ENCODE measurements around the gene EPB42. TPM values are rescaled to one million over a fixed set of nuclear protein-coding genes. Genes with fewer than 3 reads are reported as not detected.

Gene EPB42
- total and polyA plus RNA-seq, 2 of the 4 experiments (the other 2 are of a cell fraction) = not detected

DNA sequence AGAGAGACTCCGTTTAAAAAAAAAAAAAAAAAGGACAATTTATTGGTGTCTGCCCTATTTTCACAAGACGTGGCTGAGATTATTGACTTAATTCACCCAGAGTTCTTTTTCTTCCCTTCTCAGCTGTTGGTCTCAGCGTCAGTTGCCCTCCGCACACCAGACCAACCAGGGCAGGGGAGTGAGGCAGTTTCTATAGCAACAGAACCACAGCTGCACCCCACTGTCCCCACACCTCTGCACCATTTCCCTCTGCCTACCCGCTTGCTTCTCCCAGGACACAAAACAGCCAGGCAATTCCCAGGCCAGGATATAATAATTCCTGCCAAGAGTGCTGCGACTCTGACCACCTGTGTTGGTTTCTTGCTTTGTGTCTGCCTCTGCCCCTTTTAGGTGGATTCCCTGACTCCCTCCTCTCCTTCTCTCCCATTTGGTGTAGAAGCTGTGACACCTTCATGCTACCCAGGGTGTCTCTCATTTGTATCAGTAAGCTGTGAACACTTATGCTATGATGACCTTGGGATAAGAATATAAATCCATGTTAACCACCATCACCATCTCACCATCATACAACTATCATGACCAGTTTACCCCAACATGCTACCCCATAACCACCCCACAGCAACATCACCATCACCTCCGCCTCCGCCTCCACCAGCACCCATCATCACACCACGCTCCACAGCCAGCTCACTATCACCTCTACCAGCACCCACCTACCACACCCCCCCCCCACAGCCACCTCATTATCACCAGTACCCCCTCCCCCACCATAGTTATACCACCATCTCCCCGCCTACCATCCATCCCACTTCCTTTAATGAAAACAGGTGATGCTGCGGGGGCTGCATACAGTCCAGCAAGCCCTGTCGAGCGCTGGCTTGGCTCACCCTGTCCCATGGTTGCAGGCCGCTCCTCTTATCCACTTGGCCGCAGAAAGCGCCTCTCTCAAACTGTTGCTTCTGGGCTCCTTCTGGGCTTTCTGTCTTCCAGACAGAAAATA is 589 bp downstream of the EPB42 start:
- ChIA-PET POLR2A (ENCODE audit: unreplicated experiment) (no interaction called here), CTCF (interaction anchor here (1.3 kb wide), 1 partner anchor 65 kb away, joined by 5 read pairs; no protein-coding TSS in a partner anchor)
- no peak overlapping the region for H3K14ac ChIP-seq (replicated peaks; ENCODE audit: low read depth, low read length)
- no peak overlapping the region for H2BK15ac ChIP-seq (ENCODE audit: low read depth, low read length)
- DNase-seq (no peak), ATAC-seq (ENCODE audit: low read depth) (no peak)
- H3K9ac ChIP-seq (ENCODE audit: low read depth, low read length) = no peak overlapping the region
- H4K20me1 ChIP-seq (ENCODE audit: insufficient read depth, low read length) = no peaks in the 10 kb centered on the region
- H2BK20ac ChIP-seq (ENCODE audit: low read depth, low read length) = no peak overlapping the region
- no peak overlapping the region for H2BK5ac ChIP-seq (ENCODE audit: low read depth, low read length, poor library complexity, severe bottlenecking)
- H2AK5ac ChIP-seq (ENCODE audit: low read depth, low read length) = no peak overlapping the region
- no peak overlapping the region for H2BK120ac ChIP-seq (ENCODE audit: low read depth, low read length)
- H3K4ac ChIP-seq (ENCODE audit: low read depth, low read length) = no peak overlapping the region
- H4K5ac ChIP-seq (ENCODE audit: low read depth, low read length) = no peak overlapping the region
- no peaks in the 10 kb centered on the region for H3K36me3 ChIP-seq (ENCODE audit: control insufficient read depth, insufficient read depth, low read length)
- no peaks in the 10 kb centered on the region for H3K9me1 ChIP-seq (ENCODE audit: insufficient read depth, low read length)
- WGBS, 2 experiments (ENCODE audit: extremely low coverage in 2 of 2, insufficient read length in 1 of 2) = 82% methylated on average over 9 of the region's 16 CpGs; no CpG with 5 or more reads in 1 of the 2 experiments
- H3K18ac ChIP-seq (ENCODE audit: low read depth, low read length) = no peak overlapping the region
- H3K9me3 ChIP-seq (ENCODE audit: control insufficient read depth, insufficient read depth, low read length) = no peaks in the 10 kb centered on the region
- H3K4me3 ChIP-seq (ENCODE audit: insufficient read depth, low read depth, low read length) = no peak overlapping the region
- H3K56ac ChIP-seq (ENCODE audit: extremely low read depth, insufficient read depth, low read length) = no peak overlapping the region
- peaks cover 42% of the 10 kb centered on the region for H3K27me3 ChIP-seq (ENCODE audit: control insufficient read depth, insufficient read depth, low read length)
- no peak overlapping the region for H2AK9ac ChIP-seq (replicated peaks; ENCODE audit: low read depth, low read length, poor library complexity)
- no peak overlapping the region for H4K8ac ChIP-seq (ENCODE audit: low read depth in 2 of 2, low read length in 2 of 2)
- H3K79me1 ChIP-seq (ENCODE audit: low read depth in 1 of 2, low read length in 2 of 2) = no peaks in the 10 kb centered on the region
- dilution Hi-C loops (cut with HindIII; ENCODE audit: low sequenced_read_pairs, unreplicated experiment) (no loop called here), intact Hi-C loops (cut with micrococcal nuclease) (no loop called here), in situ Hi-C loops (cut with MboI; ENCODE audit: low sequenced_read_pairs) (no loop called here)
- BruUV-seq (replicated peaks) = no TSS peak
- H3K4me2 ChIP-seq (ENCODE audit: low read depth, low read length) = no peak overlapping the region
- H2AFZ ChIP-seq (replicated peaks; ENCODE audit: low read length, poor library complexity) = no peak overlapping the region
- no peak overlapping the region for H3K23ac ChIP-seq (ENCODE audit: low read depth, low read length)
- H3K4me1 ChIP-seq (ENCODE audit: control insufficient read depth, insufficient read depth, low read length) = no peaks in the 10 kb centered on the region
- no peak overlapping the region for H3K27ac ChIP-seq (ENCODE audit: insufficient read depth, low read length)
- no peak overlapping the region for H4K91ac ChIP-seq (ENCODE audit: insufficient read depth, low read depth, low read length)
- no peak for TF ChIP-seq RFX5 (IDR thresholded peaks at IDR 0.05; ENCODE audit: low read depth, low read length)
- no peak for TF ChIP-seq FOS (IDR thresholded peaks at IDR 0.05; ENCODE audit: low read depth, low read length)
- no peak for TF ChIP-seq RCOR1 (IDR thresholded peaks at IDR 0.05; ENCODE audit: insufficient replicate concordance, low read length)
- no peak for TF ChIP-seq RAD21 (IDR thresholded peaks at IDR 0.05; ENCODE audit: low read length)
- TF ChIP-seq MXI1 (IDR thresholded peaks at IDR 0.05; ENCODE audit: borderline replicate concordance, low read depth, low read length) = no peak
- no peak for TF ChIP-seq BHLHE40 (IDR thresholded peaks at IDR 0.05; ENCODE audit: low read depth, low read length)
- TF ChIP-seq ELK1 (IDR thresholded peaks at IDR 0.05; ENCODE audit: borderline replicate concordance, low read depth, low read length) = no peak
- no peak for TF ChIP-seq POLR2A (IDR thresholded peaks at IDR 0.05; ENCODE audit: low read depth, low read length)
- no peak for TF ChIP-seq NFE2L2 (IDR thresholded peaks at IDR 0.05; ENCODE audit: low read depth, low read length)
- TF ChIP-seq MAFK (IDR thresholded peaks at IDR 0.05; ENCODE audit: low read depth, low read length) = no peak
- no peak for TF ChIP-seq SMC3 (IDR thresholded peaks at IDR 0.05; ENCODE audit: low read depth, low read length)
- TF ChIP-seq CEBPB (IDR thresholded peaks at IDR 0.05; ENCODE audit: low read depth, low read length) = no peak
- TF ChIP-seq CHD1 (IDR thresholded peaks at IDR 0.05; ENCODE audit: low read depth, low read length) = no peak
- TF ChIP-seq USF2 (IDR thresholded peaks at IDR 0.05; ENCODE audit: low read depth, low read length) = no peak
- no peak for TF ChIP-seq CTCF (conservative IDR thresholded peaks at IDR 0.05; ENCODE audit: low read depth, low read length)

Measured in IMR-90 (cell line).